ENCODE results near the gene LGALS9B.
"Not testable (repeated sequence)": the region's sequence is repeated elsewhere in the genome, so short reads cannot be mapped to it uniquely, and the experiment has no call there.

LGALS9B gene

DNA sequence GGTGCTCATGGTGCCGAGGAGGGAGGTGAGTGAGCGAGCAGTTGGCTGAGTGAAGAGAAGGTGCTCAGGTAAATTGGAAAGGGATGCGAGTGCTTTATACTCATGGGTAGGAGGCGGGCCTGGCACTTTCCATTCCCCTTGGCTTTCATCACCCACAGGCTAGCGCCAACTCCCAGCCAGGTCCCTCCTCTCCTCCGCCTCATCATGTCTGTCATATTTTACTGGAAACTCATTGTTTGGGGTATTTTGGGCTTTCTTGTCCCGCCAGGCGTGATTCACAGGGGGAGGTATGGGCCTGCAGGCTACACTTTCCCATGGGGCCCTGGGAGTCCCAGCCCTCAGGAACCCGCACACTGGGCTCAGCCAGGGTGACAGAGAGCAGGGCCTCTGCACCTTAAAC lies 26.8 kb upstream of the LGALS9B start:
- not testable (repeated sequence) for H3K4me3 ChIP-seq (ENCODE audit: low read length); H3K4me2 ChIP-seq (ENCODE audit: low read length); H3K36me3 ChIP-seq (ENCODE audit: insufficient read depth, low read length); H3K4me1 ChIP-seq (ENCODE audit: control insufficient read depth, insufficient read depth, low read length); H3K9ac ChIP-seq (ENCODE audit: low read depth, low read length); H3K9me3 ChIP-seq (replicated peaks; ENCODE audit: low read length); H3K27me3 ChIP-seq (ENCODE audit: control insufficient read depth, insufficient read depth, low read length)

DNA sequence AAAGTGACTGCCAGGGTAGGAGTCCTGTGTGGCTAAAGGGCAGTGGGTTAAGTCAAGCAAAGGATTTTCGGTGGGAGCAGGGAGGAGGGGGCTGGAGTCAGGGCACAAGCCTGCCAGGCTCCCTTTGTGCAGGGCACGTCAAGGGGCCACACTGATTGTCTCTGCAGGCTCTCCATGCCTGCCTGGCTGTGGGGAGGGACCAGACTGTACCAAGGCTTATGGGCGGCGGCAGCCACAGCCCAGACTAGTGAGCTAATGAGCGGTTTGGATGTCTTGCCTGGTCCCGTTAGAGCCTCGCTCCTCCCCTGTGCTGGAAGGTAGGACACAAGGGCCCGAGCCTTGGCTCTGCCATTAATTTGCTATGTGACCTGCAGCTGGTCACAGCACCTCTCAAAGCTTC lies 25.6 kb upstream of the LGALS9B start:
- not testable (repeated sequence) for H3K4me2 ChIP-seq (ENCODE audit: low read length); H3K36me3 ChIP-seq (ENCODE audit: insufficient read depth, low read length); H3K9ac ChIP-seq (ENCODE audit: low read depth, low read length); H3K9me3 ChIP-seq (replicated peaks; ENCODE audit: low read length); H3K27me3 ChIP-seq (ENCODE audit: control insufficient read depth, insufficient read depth, low read length); H3K4me3 ChIP-seq (ENCODE audit: low read length); H3K4me1 ChIP-seq (ENCODE audit: control insufficient read depth, insufficient read depth, low read length)

- H3K4me2 ChIP-seq (ENCODE audit: low read length); H3K36me3 ChIP-seq (ENCODE audit: insufficient read depth, low read length); H3K27me3 ChIP-seq (ENCODE audit: control insufficient read depth, insufficient read depth, low read length); H3K4me1 ChIP-seq (ENCODE audit: control insufficient read depth, insufficient read depth, low read length); H3K9ac ChIP-seq (ENCODE audit: low read depth, low read length); H3K4me3 ChIP-seq (ENCODE audit: low read length); H3K9me3 ChIP-seq (replicated peaks; ENCODE audit: low read length): not testable (repeated sequence)
These were observed 24.8 kb upstream of the LGALS9B start for GRCh38 chr17:20492099-20492498.

DNA sequence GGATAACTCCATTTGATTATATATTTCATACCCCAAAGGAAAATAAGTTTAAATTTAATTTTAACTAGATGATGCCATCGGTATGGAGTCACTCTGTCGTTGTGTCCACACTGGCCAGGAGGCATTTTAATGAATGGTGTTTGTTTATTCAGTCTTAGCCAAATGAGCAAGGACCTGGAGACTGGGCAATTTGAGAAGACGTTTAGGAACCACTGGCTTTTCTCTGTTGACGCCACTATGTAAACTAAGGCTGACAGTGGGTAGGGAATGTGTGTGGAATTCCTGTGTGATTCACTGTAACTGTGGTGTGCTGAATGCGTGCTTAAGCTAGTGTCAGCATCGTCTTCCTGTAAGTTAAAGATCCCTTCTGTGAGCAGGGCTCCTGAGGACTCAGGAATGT lies 17.6 kb upstream of the LGALS9B start:
- not testable (repeated sequence) for H3K4me3 ChIP-seq (ENCODE audit: low read length); H3K4me1 ChIP-seq (ENCODE audit: control insufficient read depth, insufficient read depth, low read length); H3K9ac ChIP-seq (ENCODE audit: low read depth, low read length); H3K9me3 ChIP-seq (replicated peaks; ENCODE audit: low read length); H3K36me3 ChIP-seq (ENCODE audit: insufficient read depth, low read length); H3K27me3 ChIP-seq (ENCODE audit: control insufficient read depth, insufficient read depth, low read length)
- peak overlapping the region; percentile 52 for H3K4me2 ChIP-seq (ENCODE audit: low read length)

- not testable (repeated sequence) for H3K27me3 ChIP-seq (ENCODE audit: control insufficient read depth, insufficient read depth, low read length); H3K9ac ChIP-seq (ENCODE audit: low read depth, low read length); H3K9me3 ChIP-seq (replicated peaks; ENCODE audit: low read length); H3K4me3 ChIP-seq (ENCODE audit: low read length); H3K4me1 ChIP-seq (ENCODE audit: control insufficient read depth, insufficient read depth, low read length); H3K36me3 ChIP-seq (ENCODE audit: insufficient read depth, low read length); H3K4me2 ChIP-seq (ENCODE audit: low read length)
These were observed 12.7 kb upstream of the LGALS9B start for GRCh38 chr17:20479889-20480591.

DNA sequence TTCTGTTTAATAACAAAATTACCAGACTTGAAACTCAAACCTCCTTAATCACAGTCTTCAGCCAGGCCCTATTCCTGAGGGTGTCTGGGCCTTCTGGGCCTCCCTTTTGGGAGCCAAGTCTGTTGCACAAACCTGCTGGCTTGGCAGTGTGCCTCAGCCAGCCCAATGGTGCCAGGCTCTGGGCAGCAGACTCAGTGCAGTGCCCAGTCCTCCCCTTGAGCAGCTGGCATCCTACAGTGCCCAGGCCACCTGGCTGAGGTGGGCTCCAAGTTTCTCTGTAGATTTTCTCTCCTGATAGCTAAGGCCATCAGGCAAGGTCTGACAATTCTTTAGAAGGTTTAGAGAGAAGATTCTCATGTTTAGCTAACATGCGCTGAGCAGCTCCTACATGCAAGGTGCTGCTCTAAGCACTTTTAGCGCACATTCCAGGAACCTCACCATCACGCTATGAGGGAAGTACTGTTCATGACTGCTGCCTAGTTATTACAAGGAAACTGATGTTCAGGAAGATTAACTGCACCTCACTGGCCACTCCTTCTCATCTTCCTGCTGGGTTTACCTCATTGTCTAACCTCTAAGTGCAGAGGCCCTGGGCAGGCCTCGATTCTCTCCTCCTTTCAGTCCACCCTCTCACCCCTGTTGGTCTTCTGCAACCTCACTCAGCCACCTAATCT lies 10.2 kb upstream of the LGALS9B start:
- H3K27me3 ChIP-seq (ENCODE audit: control insufficient read depth, insufficient read depth, low read length); H3K4me1 ChIP-seq (ENCODE audit: control insufficient read depth, insufficient read depth, low read length); H3K9ac ChIP-seq (ENCODE audit: low read depth, low read length); H3K9me3 ChIP-seq (replicated peaks; ENCODE audit: low read length); H3K4me2 ChIP-seq (ENCODE audit: low read length); H3K4me3 ChIP-seq (ENCODE audit: low read length); H3K36me3 ChIP-seq (ENCODE audit: insufficient read depth, low read length): not testable (repeated sequence)

- not testable (repeated sequence) for H3K4me2 ChIP-seq (ENCODE audit: low read length); H3K9ac ChIP-seq (ENCODE audit: low read depth, low read length); H3K9me3 ChIP-seq (replicated peaks; ENCODE audit: low read length); H3K4me1 ChIP-seq (ENCODE audit: control insufficient read depth, insufficient read depth, low read length); H3K27me3 ChIP-seq (ENCODE audit: control insufficient read depth, insufficient read depth, low read length); H3K36me3 ChIP-seq (ENCODE audit: insufficient read depth, low read length); H3K4me3 ChIP-seq (ENCODE audit: low read length)
These were observed 7.9 kb upstream of the LGALS9B start for GRCh38 chr17:20475137-20475831.

DNA sequence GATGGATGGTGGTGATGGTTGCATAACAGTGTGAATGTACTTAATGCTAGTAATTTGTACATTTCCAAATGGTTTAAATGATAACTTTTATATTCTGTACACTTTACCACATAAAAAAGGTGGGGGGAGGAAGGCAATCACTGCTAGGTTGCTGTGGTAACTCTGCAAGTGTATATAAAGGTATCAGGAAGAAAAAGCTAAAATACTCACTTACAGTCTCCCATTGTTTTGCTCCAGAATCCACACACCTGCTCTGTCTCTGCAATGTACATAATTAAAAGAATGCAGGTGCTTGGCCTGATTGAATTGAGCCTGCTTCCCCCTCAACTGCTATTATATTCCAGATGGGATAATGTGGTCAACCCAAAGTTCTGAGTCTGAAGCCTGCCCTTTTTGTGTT lies 6.7 kb upstream of the LGALS9B start:
- H3K36me3 ChIP-seq (ENCODE audit: insufficient read depth, low read length); H3K27me3 ChIP-seq (ENCODE audit: control insufficient read depth, insufficient read depth, low read length); H3K4me3 ChIP-seq (ENCODE audit: low read length); H3K9me3 ChIP-seq (replicated peaks; ENCODE audit: low read length); H3K4me2 ChIP-seq (ENCODE audit: low read length); H3K9ac ChIP-seq (ENCODE audit: low read depth, low read length); H3K4me1 ChIP-seq (ENCODE audit: control insufficient read depth, insufficient read depth, low read length): not testable (repeated sequence)

- H3K9me3 ChIP-seq (replicated peaks; ENCODE audit: low read length); H3K4me2 ChIP-seq (ENCODE audit: low read length); H3K4me3 ChIP-seq (ENCODE audit: low read length); H3K27me3 ChIP-seq (ENCODE audit: control insufficient read depth, insufficient read depth, low read length); H3K36me3 ChIP-seq (ENCODE audit: insufficient read depth, low read length); H3K9ac ChIP-seq (ENCODE audit: low read depth, low read length); H3K4me1 ChIP-seq (ENCODE audit: control insufficient read depth, insufficient read depth, low read length): not testable (repeated sequence)
These were observed 2.6 kb upstream of the LGALS9B start for GRCh38 chr17:20469946-20470345.

DNA sequence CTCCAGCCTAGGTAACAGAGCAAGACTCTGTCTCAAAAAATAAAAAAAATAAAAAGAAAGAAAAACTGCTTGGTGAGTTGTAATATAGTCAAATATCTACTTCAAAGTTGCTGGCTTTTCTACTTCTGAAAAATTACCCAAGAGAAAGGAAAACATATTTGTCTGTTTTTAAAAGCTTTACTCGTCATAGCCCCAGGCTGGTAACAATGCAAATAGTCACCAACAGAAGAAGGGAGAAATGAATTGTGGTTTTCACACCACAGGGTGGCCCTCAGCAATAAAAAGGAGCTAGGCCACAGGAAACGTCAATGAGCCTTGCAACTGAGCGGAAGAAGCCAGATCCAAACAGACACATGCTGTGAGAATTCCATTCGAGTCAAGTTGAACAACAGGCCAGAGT lies 1.8 kb upstream of the LGALS9B start:
- H3K4me1 ChIP-seq (ENCODE audit: control insufficient read depth, insufficient read depth, low read length); H3K4me3 ChIP-seq (ENCODE audit: low read length); H3K9ac ChIP-seq (ENCODE audit: low read depth, low read length): not testable (repeated sequence)

GRCh38 chr17:20466999-20467398 lies 340 bp downstream of the LGALS9B start:
- not testable (repeated sequence) for H3K27me3 ChIP-seq (ENCODE audit: control insufficient read depth, insufficient read depth, low read length); H3K36me3 ChIP-seq (ENCODE audit: insufficient read depth, low read length); H3K4me3 ChIP-seq (ENCODE audit: low read length); H3K4me1 ChIP-seq (ENCODE audit: control insufficient read depth, insufficient read depth, low read length); H3K9ac ChIP-seq (ENCODE audit: low read depth, low read length); H3K9me3 ChIP-seq (replicated peaks; ENCODE audit: low read length); H3K4me2 ChIP-seq (ENCODE audit: low read length)

More for the DNA sequence above, 1.8 kb upstream of the LGALS9B start:
- not testable (repeated sequence) for H3K36me3 ChIP-seq (ENCODE audit: insufficient read depth, low read length); H3K9me3 ChIP-seq (replicated peaks; ENCODE audit: low read length); H3K4me2 ChIP-seq (ENCODE audit: low read length); H3K27me3 ChIP-seq (ENCODE audit: control insufficient read depth, insufficient read depth, low read length)

- H3K4me2 ChIP-seq (ENCODE audit: low read length); H3K27me3 ChIP-seq (ENCODE audit: control insufficient read depth, insufficient read depth, low read length); H3K4me3 ChIP-seq (ENCODE audit: low read length); H3K4me1 ChIP-seq (ENCODE audit: control insufficient read depth, insufficient read depth, low read length); H3K9me3 ChIP-seq (replicated peaks; ENCODE audit: low read length); H3K36me3 ChIP-seq (ENCODE audit: insufficient read depth, low read length); H3K9ac ChIP-seq (ENCODE audit: low read depth, low read length): not testable (repeated sequence)
These were observed 786 bp downstream of the LGALS9B start for GRCh38 chr17:20466553-20466952.
